Stimulated activated CD4-positive, alpha-beta T cell treated with anti-CD3 and anti-CD28 coated beads, Interleukin-1b, Interleukin-23, amount 100 ng/mL, for 24 hours (primary cell): ENCODE data around the gene ACACB.
"Not testable (repeated sequence)": the region's sequence is repeated elsewhere in the genome, so short reads cannot be mapped to it uniquely, and the experiment has no call there.

Experiments used
- DNase-seq, 4 experiments: peaks; one replicate each; pipeline ENCODE4 v3.0.0-alpha.2; 2020; ENCODE audit warnings: low read depth in 4 of 4, low spot score in 1 of 4

Gene ACACB

GRCh38 chr12:109139360-109139759, 23.0 kb downstream of the ACACB start:
- DNase-seq: no peak

GRCh38 chr12:109139791-109140190, 23.4 kb downstream of the ACACB start:
- no peak for DNase-seq

- no peak for DNase-seq
Measured at GRCh38 chr12:109140560-109140959, 24.2 kb downstream of the ACACB start.

- DNase-seq: no peak
Measured at GRCh38 chr12:109144224-109144623, 27.8 kb downstream of the ACACB start.

GRCh38 chr12:109147126-109147525, 30.7 kb downstream of the ACACB start:
- not testable (repeated sequence) for DNase-seq

GRCh38 chr12:109147954-109148353, 31.6 kb downstream of the ACACB start:
- no peak for DNase-seq

GRCh38 chr12:109150124-109150640, 33.8 kb downstream of the ACACB start:
- no peak for DNase-seq

- DNase-seq: no peak
Measured at GRCh38 chr12:109151457-109151856, 35.1 kb downstream of the ACACB start.

- DNase-seq: no peak
Measured at GRCh38 chr12:109153821-109154441, 37.5 kb downstream of the ACACB start.

- peak; percentile 51 to 82 (median 70) for DNase-seq
Measured at GRCh38 chr12:109154451-109155438, 38.4 kb downstream of the ACACB start.

GRCh38 chr12:109156036-109156435, 39.6 kb downstream of the ACACB start:
- DNase-seq: no peak

GRCh38 chr12:109156586-109156985, 40.2 kb downstream of the ACACB start:
- DNase-seq: no peak

- no peak for DNase-seq
Measured at GRCh38 chr12:109157986-109158385, 41.6 kb downstream of the ACACB start.

- no peak for DNase-seq
Measured at GRCh38 chr12:109160433-109160832, 44.0 kb downstream of the ACACB start.

GRCh38 chr12:109160873-109161272, 44.5 kb downstream of the ACACB start:
- no peak for DNase-seq

GRCh38 chr12:109162551-109162950, 46.2 kb downstream of the ACACB start:
- DNase-seq: no peak

GRCh38 chr12:109163167-109163566, 46.8 kb downstream of the ACACB start:
- no peak for DNase-seq

- DNase-seq: no peak
Measured at GRCh38 chr12:109165599-109165998, 49.2 kb downstream of the ACACB start.

- DNase-seq: no peak
Measured at GRCh38 chr12:109166371-109166770, 50.0 kb downstream of the ACACB start.

GRCh38 chr12:109167781-109168180, 51.4 kb downstream of the ACACB start:
- DNase-seq: no peak

GRCh38 chr12:109169262-109169661, 52.9 kb downstream of the ACACB start:
- DNase-seq: no peak

- no peak for DNase-seq
Measured at GRCh38 chr12:109169686-109170085, 53.3 kb downstream of the ACACB start.
